HCT116 (cell line): ENCODE measurements around the gene CHN1. TPM values are rescaled to one million over a fixed set of nuclear protein-coding genes. Genes with fewer than 3 reads are reported as not detected.

Experiments used
- ATAC-seq: fragments of 200-7000 bp; cut with Tn5 transposase; 2 replicates; pipeline ENCODE4 v1.9.1; 2020; ENCODE audit warnings: mild to moderate bottlenecking, moderate library complexity
- BruUV-seq: library from RNA; stranded (reverse); fragments of 400-500 nt; replicated peaks from 2 replicates; lab custom pipeline; 2021; lab: Mats Ljungman, UMichigan
- CTCF ChIA-PET: fragments of 300-600 bp; sonication (Branson Sonifier 250); formaldehyde crosslinking; loops from one replicate; lab custom pipeline; 2021; ENCODE audit warnings: antibody characterized with exemption; lab: Charles Lee
- POLR2A ChIA-PET: fragments of 300-600, 350-600 bp; sonication (Branson Sonifier 250); formaldehyde crosslinking; loops from one replicate; lab custom pipeline; 2021; ENCODE audit warnings: antibody characterized with exemption; lab: Charles Lee
- RAD21 ChIA-PET, 2 experiments: fragments of 300-600 bp; sonication (Branson Sonifier 250); formaldehyde crosslinking; loops; one replicate each; lab custom pipeline; 2023; ENCODE audit warnings: low total read pairs in 2 of 2; ENCODE audit not compliant: uncharacterized antibody in 2 of 2, unreplicated experiment in 2 of 2, low non-redundant PET in 1 of 2; lab: Charles Lee
- DNase-seq: peaks from one replicate; pipeline ENCODE4 v3.0.0-alpha.2; 2010; ENCODE audit warnings: low read depth, low spot score
- H2AFZ ChIP-seq: fragments of 200-600 bp; shearing (Covaris generic), sonication (generic); 2 replicates; pipeline ENCODE4 v1.6.1; 2017; ENCODE audit warnings: low read depth, mixed run types, mixed read lengths, antibody characterized with exemption, low read length; ENCODE audit not compliant: poor library complexity, severe bottlenecking
- H3K27ac ChIP-seq: 2 replicates; pipeline ENCODE4 v1.5.1; 2012; ENCODE audit warnings: low read depth, low read length
- H3K27me3 ChIP-seq: fragments of 200-600 bp; sonication (generic); 2 replicates; pipeline ENCODE4 v1.6.1; 2016; ENCODE audit warnings: mixed run types, low read length, mixed read lengths; ENCODE audit not compliant: insufficient read depth
- H3K36me3 ChIP-seq, 2 experiments: fragments of 200-500 bp in 1 of 2; fragments of 200-600 bp in 1 of 2; sonication (Bioruptor generic) in 1 of 2; sonication (generic) in 1 of 2; 2 replicates each; pipeline versions ENCODE4 v1.5.1 to v1.6.1; 2014 to 2016; ENCODE audit warnings: low read length in 2 of 2, inconsistent platforms in 1 of 2, mixed read lengths in 1 of 2, mixed run types in 1 of 2; ENCODE audit not compliant: insufficient read depth in 2 of 2, control insufficient read depth in 1 of 2
- H3K4me1 ChIP-seq, 2 experiments: fragments of 200-600 bp in 1 of 2; sonication (generic) in 1 of 2; 2 replicates each; pipeline versions ENCODE4 v1.5.1 to v1.6.1; 2012 to 2017; ENCODE audit warnings: low read length in 2 of 2, inconsistent platforms in 1 of 2, mild to moderate bottlenecking in 1 of 2, mixed read lengths in 1 of 2, mixed run types in 1 of 2, moderate library complexity in 1 of 2; ENCODE audit not compliant: insufficient read depth in 2 of 2, control insufficient read depth in 1 of 2
- H3K4me2 ChIP-seq: fragments of 200-600 bp; sonication (generic); 2 replicates; pipeline ENCODE4 v1.6.1; 2017; ENCODE audit warnings: mixed run types, low read length, mixed read lengths
- H3K4me3 ChIP-seq, 2 experiments: fragments of 200-600 bp in 1 of 2; sonication (generic) in 1 of 2; replicated peaks in 1 of 2; 2 replicates each; pipeline ENCODE4 v1.5.1; 2011 to 2016; ENCODE audit warnings: low read length in 2 of 2, control low read depth in 1 of 2, low read depth in 1 of 2, mild to moderate bottlenecking in 1 of 2, mixed read lengths in 1 of 2, mixed run types in 1 of 2
- H3K79me2 ChIP-seq: fragments of 200-600 bp; sonication (generic); 2 replicates; pipeline ENCODE4 v1.6.1; 2017; ENCODE audit warnings: mild to moderate bottlenecking, mixed run types, low read length, moderate library complexity, mixed read lengths; ENCODE audit not compliant: insufficient read depth
- H3K9ac ChIP-seq: fragments of 200-600 bp; sonication (generic); 2 replicates; pipeline ENCODE4 v1.6.1; 2016; ENCODE audit warnings: low read length, mixed read lengths
- H3K9me2 ChIP-seq: fragments of 200-600 bp; sonication (generic), shearing (Covaris generic); 2 replicates; pipeline ENCODE4 v1.6.1; 2017; ENCODE audit warnings: mixed run types, mild to moderate bottlenecking, moderate library complexity; ENCODE audit not compliant: insufficient read depth
- H3K9me3 ChIP-seq, 2 experiments: fragments of 200-500 bp in 1 of 2; fragments of 200-600 bp in 1 of 2; sonication (Bioruptor generic) in 1 of 2; sonication (generic) in 1 of 2; 2 replicates each; pipeline ENCODE4 v1.6.1; 2014 to 2017; ENCODE audit warnings: low read length in 2 of 2, mixed read lengths in 2 of 2, inconsistent platforms in 1 of 2, low read depth in 1 of 2, mild to moderate bottlenecking in 1 of 2, mixed run types in 1 of 2, moderate library complexity in 1 of 2; ENCODE audit not compliant: control insufficient read depth in 1 of 2, insufficient read depth in 1 of 2
- H4K20me1 ChIP-seq: fragments of 200-600 bp; sonication (generic), shearing (Covaris generic); 2 replicates; pipeline ENCODE4 v1.6.1; 2017; ENCODE audit warnings: mixed run types, mild to moderate bottlenecking, moderate library complexity; ENCODE audit not compliant: insufficient read depth
- ATF3 ChIP-seq: IDR thresholded peaks from 2 replicates; pipeline ENCODE4 v1.6.1; 2012
- CTCF ChIP-seq, 3 experiments: fragments of 200-600 bp in 1 of 3; sonication (generic) in 1 of 3; IDR thresholded peaks in 2 of 3; conservative IDR thresholded peaks in 1 of 3; 2 replicates each; pipeline ENCODE4 v1.5.1; 2012 to 2017; ENCODE audit warnings: low read depth in 2 of 3, low read length in 2 of 3, antibody characterized with exemption in 1 of 3, borderline replicate concordance in 1 of 3, control low read depth in 1 of 3, mild to moderate bottlenecking in 1 of 3, mixed read lengths in 1 of 3, mixed run types in 1 of 3, moderate library complexity in 1 of 3; ENCODE audit not compliant: insufficient read depth in 1 of 3
- EGR1 ChIP-seq: IDR thresholded peaks from 2 replicates; pipeline ENCODE4 v1.6.1; 2012; ENCODE audit warnings: low read depth
- ELF1 ChIP-seq: IDR thresholded peaks from 2 replicates; pipeline ENCODE4 v1.6.1; 2012; ENCODE audit warnings: low read depth, borderline replicate concordance
- FOSL1 ChIP-seq: IDR thresholded peaks from 2 replicates; pipeline ENCODE4 v1.6.1; 2012; ENCODE audit warnings: low read depth
- MAX ChIP-seq: IDR thresholded peaks from 2 replicates; pipeline ENCODE4 v1.6.1; 2012
- RAD21 ChIP-seq: IDR thresholded peaks from 2 replicates; pipeline ENCODE4 v1.6.1; 2012; ENCODE audit warnings: low read depth, mild to moderate bottlenecking
- SIN3A ChIP-seq: IDR thresholded peaks from 2 replicates; pipeline ENCODE4 v1.6.1; 2012; ENCODE audit warnings: low read depth
- SRF ChIP-seq: IDR thresholded peaks from 2 replicates; pipeline ENCODE4 v1.6.1; 2012; ENCODE audit warnings: low read depth
- TCF7L2 ChIP-seq: IDR thresholded peaks from 2 replicates; pipeline ENCODE4 v1.7.0; 2011; ENCODE audit warnings: borderline replicate concordance, inconsistent platforms; ENCODE audit not compliant: insufficient read depth, insufficient read length; ENCODE audit errors: extremely low read depth
- ZBTB33 ChIP-seq: IDR thresholded peaks from 2 replicates; pipeline ENCODE4 v1.6.1; 2011; ENCODE audit warnings: mild to moderate bottlenecking, low read length, moderate library complexity; ENCODE audit not compliant: insufficient replicate concordance; ENCODE audit errors: extremely low read depth
- ZNF274 ChIP-seq: fragments of 200-500 bp; sonication (Bioruptor generic); IDR thresholded peaks from 2 replicates; pipeline ENCODE4 v1.6.1; 2014; ENCODE audit warnings: mild to moderate bottlenecking, low read depth, low read length, inconsistent platforms
- intact Hi-C: fragments of 100-400 bp; cut with micrococcal nuclease; formaldehyde crosslinking; loops from 2 replicates; pipeline ENCODE4 v1.10.0; 2022
- total RNA-seq: library from RNA; stranded (reverse); gene quantifications from one replicate; pipeline ENCODE4 v1.2.1, GENCODE V29; 2021; ENCODE audit not compliant: unreplicated experiment

CHN1 gene
- total RNA-seq, 1 experiment from 2014 or later, result 3.6 TPM

GRCh38 chr2:174835797-174836255, 169.4 kb downstream of the CHN1 start:
- H3K9me2 ChIP-seq, result no peaks in the 10 kb centered on the region
- no peaks in the 10 kb centered on the region for H4K20me1 ChIP-seq
- no peaks in the 10 kb centered on the region for H3K9me3 ChIP-seq
- peaks cover 0 to 5% of the 10 kb centered on the region in 2 experiments; a peak in 1 of 4 replicates for H3K4me1 ChIP-seq
- H3K36me3 ChIP-seq, result no peaks in the 10 kb centered on the region
- no peak for TF ChIP-seq TCF7L2
- TF ChIP-seq RAD21, result no peak
- TF ChIP-seq ZBTB33, result no peak
- no peak for TF ChIP-seq FOSL1
- TF ChIP-seq ATF3, result no peak
- TF ChIP-seq CTCF (IDR thresholded peaks at IDR 0.05 in 2 of 3, conservative IDR thresholded peaks at IDR 0.05 in 1 of 3; ENCODE audit: borderline replicate concordance in 1 of 3, insufficient read depth in 1 of 3, low read depth in 2 of 3, low read length in 2 of 3), result no peak
- TF ChIP-seq SRF, result no peak
- TF ChIP-seq ZNF274, result no peak
- no peak for TF ChIP-seq MAX
- TF ChIP-seq EGR1, result no peak
- TF ChIP-seq ELF1, result no peak
- no peak for TF ChIP-seq SIN3A
- TF ChIP-seq, all 23 proteins: peak for 0
- CTCF ChIA-PET, result no interaction called here
- intact Hi-C loops, result no loop called here
- Histone ChIP-seq H3K4me2 (no peak overlapping the region), H3K79me2 (no peaks in the 10 kb centered on the region), H3K9ac (no peak overlapping the region), H3K27ac (no peak overlapping the region), H2AFZ (no peak overlapping the region), H3K4me3 (no peak overlapping the region), H3K27me3 (no peaks in the 10 kb centered on the region)
- no peak for DNase-seq
- POLR2A ChIA-PET, result no interaction called here
- RAD21 ChIA-PET, result no interaction called here
- no TSS peak for BruUV-seq
- no peak for ATAC-seq
